ENCODE data around the gene CRYBA4.

- TF ChIP-seq PAWR (CRISPR knock-in tag; IDR thresholded peaks at IDR 0.05; ENCODE audit: borderline replicate concordance) (no peak), XRCC5 (optimal IDR thresholded peaks at IDR 0.05; ENCODE audit: low read length) (no peak)
- TF ChIP-seq, protein P1, sequence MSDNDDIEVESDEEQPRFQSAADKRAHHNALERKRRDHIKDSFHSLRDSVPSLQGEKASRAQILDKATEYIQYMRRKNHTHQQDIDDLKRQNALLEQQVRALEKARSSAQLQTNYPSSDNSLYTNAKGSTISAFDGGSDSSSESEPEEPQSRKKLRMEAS (IDR thresholded peaks at IDR 0.05) = no peak
These were observed 19.6 kb upstream of the CRYBA4 start for GRCh38 chr22:26602127-26602526.
